H1 (cell line): ENCODE results near the gene NDUFB11. TPM values are rescaled to one million over a fixed set of nuclear protein-coding genes. Genes with fewer than 3 reads are reported as not detected.

Experiments
- CTCF ChIA-PET: fragments of 300-600 bp; sonication (Branson Sonifier 250); formaldehyde crosslinking; loops from one replicate; lab custom pipeline; 2021; ENCODE audit not compliant: partially characterized antibody; lab: Charles Lee
- POLR2A ChIA-PET: fragments of 300-600 bp; sonication (Branson Sonifier 250); formaldehyde crosslinking; loops from one replicate; lab custom pipeline; 2021; ENCODE audit warnings: inconsistent platforms; ENCODE audit not compliant: partially characterized antibody; lab: Charles Lee
- DNase-seq, 2 experiments: peaks; one replicate each; pipeline versions ENCODE4 v3.0.0 to v3.0.0-alpha.2; 2010 to 2022; ENCODE audit warnings: low spot score in 2 of 2, low read depth in 1 of 2, mixed read lengths in 1 of 2
- FAIRE-seq: peaks from 2 replicates; lab custom pipeline; 2011; peaks lifted over from hg19 to GRCh38; lab: Jason Lieb, UNC
- H2AFZ ChIP-seq: 2 replicates; pipeline ENCODE4 v1.8.1; 2012; ENCODE audit warnings: low read length, inconsistent platforms
- H2AK5ac ChIP-seq: 2 replicates; pipeline ENCODE4 v1.6.1; 2013; ENCODE audit warnings: low read depth, low read length
- H2BK120ac ChIP-seq: replicated peaks from 2 replicates; pipeline ENCODE3; 2013; ENCODE audit warnings: low read depth, low read length, inconsistent platforms
- H2BK12ac ChIP-seq: 2 replicates; pipeline ENCODE4 v1.6.1; 2013; ENCODE audit warnings: low read depth, low read length
- H2BK15ac ChIP-seq: 2 replicates; pipeline ENCODE4 v1.6.1; 2013; ENCODE audit warnings: low read length
- H2BK20ac ChIP-seq: 2 replicates; pipeline ENCODE4 v1.6.1; 2013; ENCODE audit warnings: low read length
- H2BK5ac ChIP-seq: 2 replicates; pipeline ENCODE4 v1.6.1; 2013; ENCODE audit warnings: low read depth, low read length
- H3K14ac ChIP-seq: 2 replicates; pipeline ENCODE4 v1.6.1; 2013; ENCODE audit warnings: inconsistent platforms; ENCODE audit not compliant: insufficient read length
- H3K18ac ChIP-seq: 2 replicates; pipeline ENCODE4 v1.6.1; 2013; ENCODE audit warnings: low read length; ENCODE audit errors: extremely low read depth
- H3K23ac ChIP-seq: 2 replicates; pipeline ENCODE4 v1.6.1; 2013; ENCODE audit warnings: inconsistent platforms; ENCODE audit not compliant: insufficient read length
- H3K23me2 ChIP-seq: 2 replicates; pipeline ENCODE4 v1.6.1; 2013; ENCODE audit warnings: low read depth, low read length
- H3K27ac ChIP-seq: 2 replicates; pipeline ENCODE4 v1.6.1; 2011; ENCODE audit warnings: low read depth, low read length, inconsistent platforms
- H3K27me3 ChIP-seq, 4 experiments: replicated peaks in 1 of 4; 1 replicate in 1 of 4; 2 replicates in 3 of 4; pipeline versions ENCODE4 v1.6.1 to v1.8.1; 2011 to 2013; ENCODE audit warnings: low read length in 3 of 4, mild to moderate bottlenecking in 3 of 4, inconsistent platforms in 2 of 4, mixed read lengths in 2 of 4, moderate library complexity in 1 of 4; ENCODE audit not compliant: control insufficient read depth in 3 of 4, insufficient read depth in 3 of 4; ENCODE audit errors: extremely low read depth in 1 of 4
- H3K36me3 ChIP-seq, 4 experiments: 2 replicates each; pipeline versions ENCODE4 v1.6.1 to v1.8.1; 2011 to 2013; ENCODE audit warnings: mild to moderate bottlenecking in 4 of 4, low read length in 3 of 4, moderate library complexity in 2 of 4, control low read depth in 1 of 4, inconsistent platforms in 1 of 4; ENCODE audit not compliant: insufficient read depth in 4 of 4, control insufficient read depth in 2 of 4
- H3K4ac ChIP-seq: replicated peaks from 2 replicates; pipeline ENCODE3; 2013; ENCODE audit warnings: low read length, low read depth, mixed read lengths, inconsistent platforms; ENCODE audit not compliant: insufficient read length
- H3K4me1 ChIP-seq, 4 experiments: replicated peaks in 1 of 4; 1 replicate in 1 of 4; 2 replicates in 3 of 4; pipeline versions ENCODE4 v1.6.1 to v1.8.1; 2011 to 2013; ENCODE audit warnings: low read length in 3 of 4, inconsistent platforms in 2 of 4, mixed read lengths in 1 of 4; ENCODE audit not compliant: insufficient read depth in 4 of 4, control insufficient read depth in 3 of 4
- H3K4me2 ChIP-seq, 2 experiments: 2 replicates each; pipeline versions ENCODE4 v1.6.1 to v1.8.1; 2011 to 2013; ENCODE audit warnings: low read depth in 2 of 2, low read length in 2 of 2, control low read depth in 1 of 2, inconsistent platforms in 1 of 2, mild to moderate bottlenecking in 1 of 2; ENCODE audit not compliant: insufficient read depth in 1 of 2
- H3K4me3 ChIP-seq, 4 experiments: fragments of 200-600, 300-600 bp in 1 of 4; sonication (generic), shearing (Covaris generic), sonication (Bioruptor Twin) in 1 of 4; 2 replicates each; pipeline versions ENCODE4 v1.5.1 to v1.8.1; 2011 to 2016; ENCODE audit warnings: low read length in 4 of 4, low read depth in 3 of 4, control low read depth in 2 of 4, inconsistent platforms in 2 of 4, mild to moderate bottlenecking in 2 of 4, mixed read lengths in 1 of 4, moderate library complexity in 1 of 4; ENCODE audit not compliant: insufficient read depth in 2 of 4; ENCODE audit errors: extremely low read depth in 1 of 4
- H3K56ac ChIP-seq: replicated peaks from 2 replicates; pipeline ENCODE3; 2013; ENCODE audit warnings: low read depth, mild to moderate bottlenecking, mixed read lengths, low read length, inconsistent platforms; ENCODE audit not compliant: insufficient read length
- H3K79me1 ChIP-seq: 2 replicates; pipeline ENCODE4 v1.6.1; 2013; ENCODE audit warnings: low read depth, low read length, control low read depth
- H3K79me2 ChIP-seq, 2 experiments: 2 replicates each; pipeline versions ENCODE4 v1.6.1 to v1.8.1; 2012 to 2013; ENCODE audit warnings: low read length in 2 of 2, mild to moderate bottlenecking in 2 of 2, inconsistent platforms in 1 of 2; ENCODE audit not compliant: insufficient read depth in 2 of 2, control insufficient read depth in 1 of 2
- H3K9ac ChIP-seq, 4 experiments: replicated peaks in 1 of 4; 1 replicate in 1 of 4; 2 replicates in 3 of 4; pipeline versions ENCODE4 v1.6.1 to v1.8.1; 2011 to 2013; ENCODE audit warnings: low read depth in 3 of 4, low read length in 3 of 4, control low read depth in 2 of 4, mild to moderate bottlenecking in 2 of 4, moderate library complexity in 2 of 4, inconsistent platforms in 1 of 4; ENCODE audit errors: extremely low read depth in 1 of 4
- H3K9me3 ChIP-seq, 2 experiments: 2 replicates each; pipeline versions ENCODE4 v1.6.1 to v1.8.1; 2012 to 2013; ENCODE audit warnings: mild to moderate bottlenecking in 2 of 2, moderate library complexity in 2 of 2, control low read depth in 1 of 2, inconsistent platforms in 1 of 2, low read depth in 1 of 2, low read length in 1 of 2, mixed read lengths in 1 of 2; ENCODE audit not compliant: insufficient read depth in 2 of 2
- H4K20me1 ChIP-seq, 2 experiments: replicated peaks in 1 of 2; 2 replicates each; pipeline versions ENCODE3 to v1.8.1; 2011 to 2013; ENCODE audit warnings: inconsistent platforms in 2 of 2, low read length in 2 of 2, mild to moderate bottlenecking in 1 of 2; ENCODE audit not compliant: insufficient read depth in 2 of 2, control insufficient read depth in 1 of 2
- H4K5ac ChIP-seq: 2 replicates; pipeline ENCODE4 v1.6.1; 2013; ENCODE audit warnings: low read length, low read depth, mixed read lengths, inconsistent platforms; ENCODE audit not compliant: insufficient read length
- H4K8ac ChIP-seq: 2 replicates; pipeline ENCODE4 v1.8.0; 2013; ENCODE audit warnings: mild to moderate bottlenecking, moderate library complexity, low read length, inconsistent platforms; ENCODE audit not compliant: insufficient read depth; ENCODE audit errors: extremely low read depth
- H4K91ac ChIP-seq: replicated peaks from 2 replicates; pipeline ENCODE3; 2013; ENCODE audit warnings: low read length, mixed read lengths, inconsistent platforms; ENCODE audit not compliant: insufficient read length
- BACH1 ChIP-seq: IDR thresholded peaks from 2 replicates; pipeline ENCODE4 v1.6.1; 2012; ENCODE audit warnings: low read length, improper control_type of control experiment
- CBX5 ChIP-seq: fragments of 300-800, 300-1000 bp; sonication (generic); IDR thresholded peaks from 2 replicates; pipeline ENCODE4 v1.7.1; 2016; ENCODE audit warnings: antibody characterized with exemption, low read length, low read depth
- CHD2 ChIP-seq: IDR thresholded peaks from 2 replicates; pipeline ENCODE4 v1.6.1; 2012; ENCODE audit warnings: low read length, improper control_type of control experiment
- FOSL1 ChIP-seq: IDR thresholded peaks from 2 replicates; pipeline ENCODE4 v1.6.1; 2011; ENCODE audit warnings: mild to moderate bottlenecking, low read depth, low read length, moderate library complexity; ENCODE audit not compliant: insufficient read depth
- HDAC6 ChIP-seq: IDR thresholded peaks from one replicate; pipeline ENCODE4 v1.7.1; 2012; ENCODE audit warnings: low read depth, mild to moderate bottlenecking, inconsistent platforms, low read length, moderate library complexity
- TAF1 ChIP-seq: IDR thresholded peaks from 2 replicates; pipeline ENCODE4 v1.6.1; 2011; ENCODE audit warnings: mild to moderate bottlenecking, low read depth, low read length
- YY1 ChIP-seq: IDR thresholded peaks from 2 replicates; pipeline ENCODE4 v1.6.1; 2011; ENCODE audit warnings: low read depth, mild to moderate bottlenecking, low read length
- WGBS, 2 experiments: shearing (Covaris generic) in 1 of 2; methylation state at CpG; one replicate each; pipeline versions ENCODE4 v1.1.6 to v1.1.7; 2013 to 2015; ENCODE audit warnings: low lambda C conversion rate in 2 of 2, mixed read lengths in 2 of 2, inconsistent platforms in 1 of 2, low coverage in 1 of 2, missing lambda C conversion rate in 1 of 2; ENCODE audit not compliant: insufficient replicate concordance in 2 of 2, insufficient coverage in 1 of 2, insufficient read length in 1 of 2; ENCODE audit errors: extremely low coverage in 1 of 2, missing lambda C conversion rate in 1 of 2; 5-methylcytosine and 5-hydroxymethylcytosine counted together
- polyA plus RNA-seq, 7 experiments: library from polyadenylated mRNA; depleted of rRNA in 3 of 7; stranded (reverse) in 5 of 7; unstranded in 2 of 7; fragments of >200 nt in 5 of 7; fragments of 200-250 nt in 2 of 7; gene quantifications; 1 replicate in 5 of 7; 2 replicates in 1 of 7; 4 replicates in 1 of 7; pipeline versions ENCODE4 v1.2.1 to v1.2.3, GENCODE V29; 2011 to 2013; ENCODE audit warnings: missing spikeins in 2 of 7, mixed read lengths in 2 of 7
- total RNA-seq: library from RNA; stranded (reverse); fragmentation: NEBNext Ultra II Directional; extraction: Animal tissue kit (Norgen Biotek cat#: 25700); gene quantifications from 2 replicates; pipeline ENCODE4 v1.2.1, GENCODE V29; 2021
- TF ChIP-seq, protein P1 (sequence below): IDR thresholded peaks from 2 replicates; pipeline ENCODE4 v1.6.1; 2012; ENCODE audit warnings: inconsistent platforms

NDUFB11 gene
- total and polyA plus RNA-seq, 2 of the 8 experiments (the other 6 are each of a cell fraction or from before 2014, with no cell fraction given), result 120 to 131 TPM

DNA sequence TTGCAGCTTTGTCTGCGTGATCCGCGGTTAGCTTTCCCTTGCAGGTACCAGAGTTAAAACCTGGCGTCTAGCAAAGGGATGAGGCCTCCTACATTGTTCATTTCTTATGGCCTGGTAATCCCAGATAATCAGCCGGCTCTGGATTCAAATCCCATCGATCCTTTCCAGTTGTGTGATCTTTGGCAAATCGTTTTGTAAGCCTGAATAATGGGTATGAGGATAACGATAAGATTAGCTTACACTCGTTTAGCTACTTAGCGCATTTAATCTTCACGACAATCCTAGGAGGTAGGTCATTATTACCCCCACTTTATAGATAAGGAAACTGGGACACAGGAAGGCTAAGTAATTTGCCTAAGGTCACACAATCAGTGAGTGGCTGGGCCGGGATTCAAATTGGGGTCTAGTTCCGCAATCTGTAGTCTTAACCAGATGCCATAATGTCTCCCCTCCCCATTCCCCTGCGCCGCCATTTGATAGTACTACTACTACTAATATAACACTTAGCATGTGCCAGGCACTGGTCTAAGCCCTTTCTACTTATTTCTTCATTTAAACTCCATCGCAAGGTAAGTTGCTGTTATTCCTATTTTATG is 47.4 kb upstream of the NDUFB11 start:
- Histone ChIP-seq H2BK20ac (no peak overlapping the region), H2AFZ (no peak overlapping the region; the same call in 1 of the 2 replicates), H4K8ac (no peak overlapping the region), H3K18ac (no peak overlapping the region), H3K4ac (no peak overlapping the region), H3K9me3 (no peaks in the 10 kb centered on the region), H2BK5ac (no peak overlapping the region), H2AK5ac (no peak overlapping the region), H2BK12ac (no peak overlapping the region), H2BK120ac (no peak overlapping the region), H3K27me3 (no peaks in the 10 kb centered on the region), H3K14ac (no peak overlapping the region), H3K79me1 (no peaks in the 10 kb centered on the region), H4K5ac (no peak overlapping the region), H3K4me2 (peak overlapping the region; percentile 83 to 93), H3K27ac (no peak overlapping the region), H3K23ac (no peak overlapping the region), H4K20me1 (peaks cover 4 to 14% of the 10 kb centered on the region in 2 experiments), H3K4me3 (peak overlapping the region; percentile 40 to 86 (median 54)), H3K79me2 (peaks cover 16 to 30% of the 10 kb centered on the region in 2 experiments; a peak in 3 of 4 replicates), H3K9ac (peak overlapping the region in 2 of 4 experiments; percentile 13 to 54; a peak in 3 of 7 replicates), H2BK15ac (no peak overlapping the region), H3K36me3 (peaks cover 0 to 7% (median 4%) of the 10 kb centered on the region in 4 experiments; a peak in 3 of 8 replicates), H3K4me1 (peaks cover 2 to 11% (median 5%) of the 10 kb centered on the region in 4 experiments), H3K56ac (no peak overlapping the region), H3K23me2 (peaks cover 2% of the 10 kb centered on the region; the same call in 1 of the 2 replicates), H4K91ac (no peak overlapping the region)
- POLR2A ChIA-PET, result interaction anchor here (0.9 to 1.9 kb wide), 3 partner anchors 26 to 130 kb away, joined by 3 to 11 read pairs (median 3); partner anchors contain the start of gene CDK16
- DNase-seq, result no peak
- 42% methylated on average over 16 of the region's 16 CpGs; no CpG with 5 or more reads in 1 of the 2 experiments for WGBS, 2 experiments
- FAIRE-seq, result no peak
- TF ChIP-seq CBX5, result no peak
- TF ChIP-seq, protein P1, sequence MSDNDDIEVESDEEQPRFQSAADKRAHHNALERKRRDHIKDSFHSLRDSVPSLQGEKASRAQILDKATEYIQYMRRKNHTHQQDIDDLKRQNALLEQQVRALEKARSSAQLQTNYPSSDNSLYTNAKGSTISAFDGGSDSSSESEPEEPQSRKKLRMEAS, result no peak
- no peak for TF ChIP-seq CHD2
- no peak for TF ChIP-seq HDAC6
- no peak for TF ChIP-seq YY1
- TF ChIP-seq BACH1, result no peak
- TF ChIP-seq TAF1, result no peak
- TF ChIP-seq FOSL1, result no peak
- CTCF ChIA-PET, result interaction anchor here (1.0 kb wide), 1 partner anchor 332 kb away, joined by 3 read pairs; no protein-coding TSS in a partner anchor
